GM21619 (cell line): Measurements from ENCODE around the gene AHNAK2.
A peak's percentile ranks its signal among the peaks of the same experiment; 100 is the strongest.
"Not testable (repeated sequence)": the region's sequence is repeated elsewhere in the genome, so short reads cannot be mapped to it uniquely, and the experiment has no call there.

ENCODE experiments used
- ATAC-seq: cut with Tn5 transposase; IDR thresholded peaks from one replicate; pipeline ENCODE4 v1.9.1; 2021; ENCODE audit not compliant: unreplicated experiment

AHNAK2 gene

GRCh38 chr14:104977681-104978653, at the start of gene AHNAK2:
Gene AHNAK2 (minus strand): TSS chr14:104978374. CDS start chr14:104978237, 137 bp downstream.
- no peak for ATAC-seq

- not testable (repeated sequence) for ATAC-seq
These were observed 49.5 kb upstream of the AHNAK2 start for GRCh38 chr14:105027718-105028117.

- ATAC-seq, result no peak
These were observed 48.8 kb upstream of the AHNAK2 start for GRCh38 chr14:105026802-105027563.

GRCh38 chr14:105026033-105026785, 48.0 kb upstream of the AHNAK2 start:
- no peak for ATAC-seq

GRCh38 chr14:105025429-105025828, 47.3 kb upstream of the AHNAK2 start:
- no peak for ATAC-seq

- no peak for ATAC-seq
These were observed 45.8 kb upstream of the AHNAK2 start for GRCh38 chr14:105023791-105024480.

GRCh38 chr14:105023144-105023543, 45.0 kb upstream of the AHNAK2 start:
- no peak for ATAC-seq

GRCh38 chr14:105022276-105022670, 44.1 kb upstream of the AHNAK2 start:
- no peak for ATAC-seq

GRCh38 chr14:105021656-105022275, 43.6 kb upstream of the AHNAK2 start:
- ATAC-seq, result no peak

- ATAC-seq, result peak; percentile 74
These were observed 42.9 kb upstream of the AHNAK2 start, which contains the start of gene CDCA4 for GRCh38 chr14:105020815-105021655. Gene CDCA4 (minus strand): TSS chr14:105021083. CDS start chr14:105011929, 9,154 bp downstream.

GRCh38 chr14:105019861-105020814, 42.0 kb upstream of the AHNAK2 start:
- ATAC-seq, result peak; percentile 29

- no peak for ATAC-seq
These were observed 40.2 kb upstream of the AHNAK2 start for GRCh38 chr14:105018414-105018813.

GRCh38 chr14:105015905-105016304, 37.7 kb upstream of the AHNAK2 start:
- ATAC-seq, result no peak

- no peak for ATAC-seq
These were observed 37.1 kb upstream of the AHNAK2 start for GRCh38 chr14:105015242-105015641.

- no peak for ATAC-seq
These were observed 36.5 kb upstream of the AHNAK2 start for GRCh38 chr14:105014631-105015030.

GRCh38 chr14:105014032-105014431, 35.9 kb upstream of the AHNAK2 start:
- ATAC-seq, result no peak

- no peak for ATAC-seq
These were observed 35.1 kb upstream of the AHNAK2 start for GRCh38 chr14:105013150-105013785.
